ENCODE results near the gene HHAT. TPM values are rescaled to one million over a fixed set of nuclear protein-coding genes. Genes with fewer than 3 reads are reported as not detected.
"Not testable (repeated sequence)": the region's sequence is repeated elsewhere in the genome, so short reads cannot be mapped to it uniquely, and the experiment has no call there.

The HHAT gene
- total RNA-seq, 1 donor from 2014 or later, result 6.9 TPM

- Mint-ChIP-seq H3K36me3 (ENCODE audit: low read depth) (peaks cover 4% of the 10 kb centered on the region), H3K9me3 (peaks cover 14% of the 10 kb centered on the region), H3K27ac (ENCODE audit: unreplicated experiment) (no peak overlapping the region), H3K27me3 (ENCODE audit: low read depth) (no peaks in the 10 kb centered on the region), H3K4me3 (no peak overlapping the region), H3K4me1 (no peaks in the 10 kb centered on the region)
- no peak for TF ChIP-seq CTCF (conservative IDR thresholded peaks at IDR 0.05)
- DNase-seq (ENCODE audit: low read depth, low spot score), result no peak
Measured at GRCh38 chr1:210653771-210654170, 325.1 kb downstream of the HHAT start.

DNA sequence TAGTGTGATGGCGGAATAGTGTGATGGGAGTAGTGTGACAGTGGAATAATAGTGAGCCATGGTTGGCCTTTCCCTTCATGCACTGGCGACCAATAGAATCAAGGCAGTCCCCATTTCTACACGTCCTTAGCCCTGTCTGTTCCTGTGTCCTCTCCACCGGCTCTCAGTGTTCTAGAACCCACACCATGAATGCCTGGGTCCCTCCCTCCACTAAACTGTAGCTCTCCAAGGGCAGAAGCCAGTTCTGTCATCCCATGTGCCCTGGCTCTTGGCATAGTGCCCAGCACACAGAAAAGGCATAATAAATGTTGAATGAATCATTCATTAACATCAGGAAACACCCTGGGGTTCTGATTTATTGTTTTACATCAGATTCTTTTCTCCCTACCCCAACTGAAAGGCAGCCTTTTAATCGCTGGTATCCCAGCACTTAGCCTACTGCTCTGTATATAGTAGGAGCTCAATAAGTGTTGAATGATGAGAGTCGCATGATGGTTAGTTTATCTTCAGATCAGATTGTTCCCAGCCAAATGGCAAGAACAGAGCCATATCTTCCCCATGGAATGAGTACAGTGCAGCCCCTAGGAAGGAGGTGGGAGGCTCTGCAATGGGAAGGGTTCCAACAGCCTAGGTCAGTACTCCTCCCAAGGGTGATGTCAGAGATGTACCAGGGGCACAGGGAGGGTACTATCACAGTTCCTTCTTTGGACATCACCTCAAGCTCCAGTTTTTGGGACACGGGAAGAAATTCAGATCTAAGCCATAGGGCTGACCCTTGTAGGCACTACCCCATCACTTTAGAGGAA lies 325.7 kb downstream of the HHAT start:
- no peaks in the 10 kb centered on the region for H3K27me3 Mint-ChIP-seq (ENCODE audit: low read depth)
- H3K4me3 Mint-ChIP-seq, result no peak overlapping the region
- no peak overlapping the region for H3K27ac Mint-ChIP-seq (ENCODE audit: unreplicated experiment)
- H3K4me1 Mint-ChIP-seq, result no peaks in the 10 kb centered on the region
- no peak for DNase-seq (ENCODE audit: low read depth, low spot score)
- no peak for TF ChIP-seq CTCF (conservative IDR thresholded peaks at IDR 0.05)
- H3K36me3 Mint-ChIP-seq (ENCODE audit: low read depth), result peaks cover 4% of the 10 kb centered on the region
- peaks cover 14% of the 10 kb centered on the region for H3K9me3 Mint-ChIP-seq

- Mint-ChIP-seq H3K4me1 (no peaks in the 10 kb centered on the region), H3K27ac (ENCODE audit: unreplicated experiment) (no peak overlapping the region), H3K9me3 (peaks cover 14% of the 10 kb centered on the region), H3K27me3 (ENCODE audit: low read depth) (no peaks in the 10 kb centered on the region), H3K4me3 (no peak overlapping the region), H3K36me3 (ENCODE audit: low read depth) (peaks cover 4% of the 10 kb centered on the region)
- DNase-seq (ENCODE audit: low read depth, low spot score), result no peak
- TF ChIP-seq CTCF (conservative IDR thresholded peaks at IDR 0.05), result no peak
Measured at GRCh38 chr1:210655511-210655910, 326.8 kb downstream of the HHAT start.

- no peaks in the 10 kb centered on the region for H3K27me3 Mint-ChIP-seq (ENCODE audit: low read depth)
Measured at GRCh38 chr1:210657806-210658205, 329.1 kb downstream of the HHAT start.

DNA sequence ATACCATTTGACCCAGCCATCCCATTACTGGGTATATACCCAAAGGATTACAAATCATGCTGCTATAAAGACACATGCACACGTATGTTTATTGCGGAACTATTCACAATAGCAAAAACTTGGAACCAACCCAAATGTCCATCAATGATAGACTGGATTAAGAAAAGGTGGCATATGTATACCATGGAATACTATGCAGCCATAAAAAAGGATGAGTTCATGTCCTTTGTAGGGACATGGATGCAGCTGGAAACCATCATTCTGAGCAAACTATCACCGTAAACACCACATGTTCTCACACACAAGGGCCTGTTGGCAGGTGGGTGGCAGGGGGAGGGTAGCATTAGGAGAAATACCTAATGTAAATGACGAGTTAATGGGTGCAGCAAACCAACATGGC lies 332.8 kb downstream of the HHAT start:
- not testable (repeated sequence) for H3K27me3 Mint-ChIP-seq (ENCODE audit: low read depth); DNase-seq (ENCODE audit: low read depth, low spot score); H3K27ac Mint-ChIP-seq (ENCODE audit: unreplicated experiment); H3K4me1 Mint-ChIP-seq; H3K4me3 Mint-ChIP-seq; H3K36me3 Mint-ChIP-seq (ENCODE audit: low read depth); H3K9me3 Mint-ChIP-seq

More at GRCh38 chr1:210657806-210658205, 329.1 kb downstream of the HHAT start:
- no peak for DNase-seq (ENCODE audit: low read depth, low spot score)
- Mint-ChIP-seq H3K36me3 (ENCODE audit: low read depth) (peaks cover 4% of the 10 kb centered on the region), H3K27ac (ENCODE audit: unreplicated experiment) (no peak overlapping the region), H3K4me1 (no peaks in the 10 kb centered on the region), H3K4me3 (no peak overlapping the region), H3K9me3 (peaks cover 14% of the 10 kb centered on the region)
- no peak for TF ChIP-seq CTCF (conservative IDR thresholded peaks at IDR 0.05)

GRCh38 chr1:210662291-210663050 lies 333.8 kb downstream of the HHAT start:
- Mint-ChIP-seq H3K27me3 (ENCODE audit: low read depth) (no peaks in the 10 kb centered on the region), H3K4me3 (no peak overlapping the region), H3K27ac (ENCODE audit: unreplicated experiment) (no peak overlapping the region), H3K9me3 (peaks cover 3% of the 10 kb centered on the region), H3K4me1 (no peaks in the 10 kb centered on the region), H3K36me3 (ENCODE audit: low read depth) (no peaks in the 10 kb centered on the region)
- no peak for DNase-seq (ENCODE audit: low read depth, low spot score)
- no peak for TF ChIP-seq CTCF (conservative IDR thresholded peaks at IDR 0.05)

Measured in neural crest cell (in vitro differentiated cells).